Esophagus squamous epithelium (tissue), 5 donors: ENCODE measurements around the gene NOTUM. TPM values are rescaled to one million over a fixed set of nuclear protein-coding genes. Genes with fewer than 3 reads are reported as not detected.

Experiments used
- DNase-seq: peaks from one replicate; lab custom pipeline; 2025; lab: John Stamatoyannopoulos, UW
- H3K27ac ChIP-seq, 4 donors: fragments of 200-600 bp; sonication (generic); one replicate each; pipeline ENCODE4 v1.5.1; 2016 to 2019; ENCODE audit warnings: mild to moderate bottlenecking in 1 of 4
- H3K27me3 ChIP-seq, 4 donors: fragments of 200-600 bp; sonication (generic); 1 replicate in 3 of 4; 2 replicates in 1 of 4; pipeline versions ENCODE4 v1.5.1 to v1.6.0; 2017 to 2021; ENCODE audit warnings: antibody characterized with exemption in 1 of 4
- H3K36me3 ChIP-seq, 3 donors: fragments of 200-600 bp; sonication (generic); one replicate each; pipeline ENCODE4 v1.5.1; 2016 to 2019
- H3K4me1 ChIP-seq, 3 donors: fragments of 200-600 bp; sonication (generic); one replicate each; pipeline ENCODE4 v1.5.1; 2017 to 2019
- H3K4me3 ChIP-seq, 4 donors: fragments of 200-600 bp; sonication (generic); 1 replicate in 3 of 4; 2 replicates in 1 of 4; pipeline ENCODE4 v1.5.1; 2016 to 2019; ENCODE audit warnings: mild to moderate bottlenecking in 2 of 4, moderate library complexity in 1 of 4
- H3K9me3 ChIP-seq, 3 donors: fragments of 200-600 bp; sonication (generic); one replicate each; pipeline ENCODE4 v1.5.1; 2016 to 2019
- CTCF ChIP-seq, 6 experiments: fragments of 450-650 bp in 4 of 6; fragments of 200-600 bp in 2 of 6; sonication (generic) in 2 of 6; IDR thresholded peaks; one replicate each; pipeline ENCODE4 v1.5.1; 2016 to 2019; ENCODE audit warnings: antibody characterized with exemption in 6 of 6, mild to moderate bottlenecking in 4 of 6, moderate library complexity in 4 of 6
- POLR2A ChIP-seq, 4 donors: fragments of 450-650 bp; IDR thresholded peaks; one replicate each; pipeline ENCODE4 v1.6.1; 2017; ENCODE audit warnings: antibody characterized with exemption in 4 of 4, mild to moderate bottlenecking in 4 of 4, moderate library complexity in 3 of 4
- WGBS, 2 donors: methylation state at CpG; one replicate each; pipeline ENCODE4 v1.1.5; 2018; 5-methylcytosine and 5-hydroxymethylcytosine counted together
- intact Hi-C: fragments of 100-400 bp; cut with DNase I; formaldehyde crosslinking; loops from one replicate; pipeline ENCODE4 v1.15.0; 2022
- total RNA-seq, 4 donors: library from RNA; depleted of rRNA; stranded (reverse); fragments of >200 nt; gene quantifications; one replicate each; pipeline ENCODE4 v1.1.0, GENCODE V29; 2016
- donor health status: DM: yes; HTN: yes; CAD: no.

NOTUM gene
- total RNA-seq, 4 donors from 2014 or later: 0.11 to 0.94 (median 0.19) TPM; not detected in 1

- Histone ChIP-seq H3K9me3 (no peaks in the 10 kb centered on the region), H3K4me3 (no peak overlapping the region), H3K36me3 (peaks cover 3 to 77% (median 11%) of the 10 kb centered on the region in 3 donors), H3K4me1 (peaks cover 11 to 38% (median 13%) of the 10 kb centered on the region in 3 donors), H3K27me3 (peaks cover 0 to 20% (median 0%) of the 10 kb centered on the region in 4 donors), H3K27ac (no peak overlapping the region)
- WGBS, 2 donors: 80 to 88% methylated on average over 1 to 6 of the region's 28 CpGs
- no peak for DNase-seq
- intact Hi-C loops: no loop called here
- no peak for TF ChIP-seq POLR2A (IDR thresholded peaks at IDR 0.05)
- no peak for TF ChIP-seq CTCF (IDR thresholded peaks at IDR 0.05)
These were observed 56.2 kb downstream of the NOTUM start for GRCh38 chr17:81904600-81905423.

- H3K36me3 ChIP-seq: peaks cover 4 to 78% (median 11%) of the 10 kb centered on the region in 3 donors
- H3K27ac ChIP-seq: no peak overlapping the region
- WGBS, 2 donors: 91 to 95% methylated on average over 8 to 17 of the region's 24 CpGs
- peaks cover 0 to 20% (median 0%) of the 10 kb centered on the region in 4 donors for H3K27me3 ChIP-seq
- intact Hi-C loops: no loop called here
- H3K4me3 ChIP-seq: no peak overlapping the region
- no peak for TF ChIP-seq CTCF (IDR thresholded peaks at IDR 0.05)
- TF ChIP-seq POLR2A (IDR thresholded peaks at IDR 0.05): no peak
- DNase-seq: no peak
- no peaks in the 10 kb centered on the region for H3K9me3 ChIP-seq
- H3K4me1 ChIP-seq: peaks cover 11 to 35% (median 13%) of the 10 kb centered on the region in 3 donors
These were observed 56.9 kb downstream of the NOTUM start for GRCh38 chr17:81903896-81904599.

- Histone ChIP-seq H3K4me1 (peaks cover 11 to 38% (median 13%) of the 10 kb centered on the region in 3 donors), H3K36me3 (peaks cover 4 to 78% (median 11%) of the 10 kb centered on the region in 3 donors), H3K9me3 (no peaks in the 10 kb centered on the region), H3K4me3 (no peak overlapping the region), H3K27me3 (peaks cover 0 to 20% (median 0%) of the 10 kb centered on the region in 4 donors), H3K27ac (no peak overlapping the region)
- intact Hi-C loops: no loop called here
- DNase-seq: no peak
- no peak for TF ChIP-seq CTCF (IDR thresholded peaks at IDR 0.05)
- no peak for TF ChIP-seq POLR2A (IDR thresholded peaks at IDR 0.05)
- WGBS, 2 donors: 100% methylated on average over 2 of the region's 10 CpGs; no CpG with 5 or more reads in 1 of the 2 donors
These were observed 57.6 kb downstream of the NOTUM start for GRCh38 chr17:81903415-81903831.

- Histone ChIP-seq H3K4me3 (peak overlapping the region; percentile 23 to 62 (median 39)), H3K27ac (peak overlapping the region in 1 of 4 donors; percentile 19), H3K4me1 (peaks cover 11 to 43% (median 13%) of the 10 kb centered on the region in 3 donors), H3K36me3 (peaks cover 4 to 78% (median 12%) of the 10 kb centered on the region in 3 donors), H3K27me3 (peaks cover 0 to 20% (median 0%) of the 10 kb centered on the region in 4 donors), H3K9me3 (no peaks in the 10 kb centered on the region)
- no peak for DNase-seq
- intact Hi-C loops: no loop called here
- TF ChIP-seq CTCF (IDR thresholded peaks at IDR 0.05): no peak
- TF ChIP-seq POLR2A (IDR thresholded peaks at IDR 0.05): no peak
- no CpG with 5 or more reads among the region's 47 CpGs for WGBS, 2 donors
These were observed 58.2 kb downstream of the NOTUM start for GRCh38 chr17:81902653-81903414.

Other genes starting within 250 kb of the NOTUM start
- 10 to 100 TPM; 23.3 to 49.3 (median 37.1) TPM for gene SLC25A10, start 248.9 kb downstream of the NOTUM start, total RNA-seq
- not detected for gene GCGR, start 157.0 kb downstream of the NOTUM start, total RNA-seq
- gene MCRIP1, start 127.9 kb downstream of the NOTUM start, total RNA-seq: 10 to 100 TPM in 3 of 4 donors, 1 to 10 TPM in 1; 8.7 to 28.0 (median 13.2) TPM
- not detected for gene PPP1R27, start 126.1 kb downstream of the NOTUM start, total RNA-seq
- gene P4HB, start 100.7 kb downstream of the NOTUM start, total RNA-seq: 1,000 to 10,000 TPM in 3 of 4 donors, 100 to 1,000 TPM in 1; 459 to 2,191 (median 1,569) TPM
- 100 to 1,000 TPM; 166 to 239 (median 176) TPM for gene ARHGDIA, start 89.8 kb downstream of the NOTUM start, total RNA-seq
- 100 to 1,000 TPM in 2 of 4 donors, 10 to 100 TPM in 2; 75.3 to 133 (median 95.0) TPM for gene ALYREF, start 69.6 kb downstream of the NOTUM start, total RNA-seq
- gene ANAPC11, start 69.5 kb downstream of the NOTUM start, total RNA-seq: 100 to 1,000 TPM in 3 of 4 donors, 10 to 100 TPM in 1; 92.9 to 133 (median 104) TPM
- gene NPB, start 58.9 kb downstream of the NOTUM start, total RNA-seq: 1 to 10 TPM in 3 of 4 donors, under 1 TPM in 1; 0.53 to 7.4 (median 1.5) TPM
- 10 to 100 TPM; 18.6 to 38.5 (median 34.6) TPM for gene PCYT2, start 49.8 kb downstream of the NOTUM start, total RNA-seq
- 10 to 100 TPM; 52.6 to 81.0 (median 60.7) TPM for gene SIRT7, start 43.0 kb downstream of the NOTUM start, total RNA-seq
- 10 to 100 TPM in 3 of 4 donors, 1 to 10 TPM in 1; 10.0 to 26.6 (median 23.5) TPM for gene MAFG, start 33.5 kb downstream of the NOTUM start, total RNA-seq
- 10 to 100 TPM; 14.0 to 24.3 (median 17.4) TPM for gene PYCR1, start 23.9 kb downstream of the NOTUM start, total RNA-seq
- not detected for gene MYADML2, start 14.0 kb downstream of the NOTUM start, total RNA-seq
- 10 to 100 TPM; 10.1 to 21.0 (median 17.1) TPM for gene ASPSCR1, start 16.4 kb upstream of the NOTUM start, total RNA-seq
- gene CENPX, start 61.7 kb upstream of the NOTUM start, total RNA-seq: 100 to 1,000 TPM in 2 of 4 donors, 10 to 100 TPM in 2; 52.1 to 144 (median 106) TPM
- gene LRRC45, start 62.1 kb upstream of the NOTUM start, total RNA-seq: 10 to 100 TPM in 3 of 4 donors, 1 to 10 TPM in 1; 9.7 to 21.2 (median 18.3) TPM
- 10 to 100 TPM in 1 of 4 donors, 1 to 10 TPM in 3; 4.9 to 10.4 (median 7.0) TPM for gene RAC3, start 70.5 kb upstream of the NOTUM start, total RNA-seq
- gene DCXR, start 76.5 kb upstream of the NOTUM start, total RNA-seq: 100 to 1,000 TPM in 3 of 4 donors, 10 to 100 TPM in 1; 89.1 to 162 (median 135) TPM
- gene RFNG, start 90.6 kb upstream of the NOTUM start, total RNA-seq: 10 to 100 TPM; 24.9 to 38.1 (median 31.2) TPM
- gene GPS1, start 90.7 kb upstream of the NOTUM start, total RNA-seq: 10 to 100 TPM; 62.8 to 76.9 (median 69.5) TPM
- gene DUS1L, start 104.6 kb upstream of the NOTUM start, total RNA-seq: 100 to 1,000 TPM in 3 of 4 donors, 10 to 100 TPM in 1; 53.3 to 125 (median 105) TPM
- gene FASN, start 137.0 kb upstream of the NOTUM start, total RNA-seq: 100 to 1,000 TPM in 2 of 4 donors, 10 to 100 TPM in 2; 72.8 to 302 (median 143) TPM